Thyroid gland (tissue), 4 donors: ENCODE data around the gene LCN12. TPM values are rescaled to one million over a fixed set of nuclear protein-coding genes. Genes with fewer than 3 reads are reported as not detected.

ENCODE experiments used
- DNase-seq, 2 donors: peaks; one replicate each; pipeline ENCODE4 v3.0.0-alpha.2; 2019
- H3K27ac ChIP-seq, 3 donors: fragments of 200-600 bp; sonication (generic); 1 replicate in 2 of 3; 2 replicates in 1 of 3; pipeline ENCODE4 v1.5.1; 2016 to 2019; ENCODE audit warnings: mild to moderate bottlenecking in 1 of 3, moderate library complexity in 1 of 3
- H3K27me3 ChIP-seq: fragments of 200-600 bp; sonication (generic); one replicate; pipeline ENCODE4 v1.5.1; 2019
- H3K36me3 ChIP-seq, 2 donors: fragments of 200-600 bp; sonication (generic); one replicate each; pipeline ENCODE4 v1.5.1; 2016 to 2019
- H3K4me1 ChIP-seq, 2 donors: fragments of 200-600 bp; sonication (generic); one replicate each; pipeline ENCODE4 v1.5.1; 2017 to 2019
- H3K4me3 ChIP-seq, 3 donors: fragments of 200-600 bp; sonication (generic); replicated peaks in 1 of 3; 1 replicate in 2 of 3; 2 replicates in 1 of 3; pipeline ENCODE4 v1.5.1; 2016; ENCODE audit warnings: mild to moderate bottlenecking in 1 of 3
- H3K9me3 ChIP-seq: fragments of 200-600 bp; sonication (generic); one replicate; pipeline ENCODE4 v1.5.1; 2017
- POLR2A ChIP-seq, 2 donors: fragments of 450-650 bp; IDR thresholded peaks; one replicate each; pipeline ENCODE4 v1.6.1; 2017; ENCODE audit warnings: antibody characterized with exemption in 2 of 2, mild to moderate bottlenecking in 2 of 2, moderate library complexity in 1 of 2
- WGBS, 2 donors: methylation state at CpG; one replicate each; pipeline ENCODE4 v1.1.5; 2017; 5-methylcytosine and 5-hydroxymethylcytosine counted together
- intact Hi-C: fragments of 100-400 bp; cut with DNase I; formaldehyde crosslinking; loops from one replicate; pipeline ENCODE4 v1.15.1; 2023
- total RNA-seq, 4 donors: library from RNA; depleted of rRNA; stranded (reverse); fragments of >200 nt; gene quantifications; one replicate each; pipeline ENCODE4 v1.2.3, GENCODE V29; 2016
- TF ChIP-seq, protein P1 (sequence below), 6 experiments: fragments of 200-600 bp in 3 of 6; fragments of 450-650 bp in 3 of 6; sonication (generic) in 3 of 6; IDR thresholded peaks; one replicate each; pipeline ENCODE4 v1.5.1; 2016 to 2019; ENCODE audit warnings: antibody characterized with exemption in 6 of 6, mild to moderate bottlenecking in 2 of 6, inconsistent platforms in 1 of 6, moderate library complexity in 1 of 6

Gene LCN12
- total RNA-seq, 4 donors from 2014 or later = 24.3 to 85.0 (median 54.0) TPM

- no peak overlapping the region for H3K27ac ChIP-seq
- TF ChIP-seq POLR2A (IDR thresholded peaks at IDR 0.05) = no peak
- TF ChIP-seq, protein P1, sequence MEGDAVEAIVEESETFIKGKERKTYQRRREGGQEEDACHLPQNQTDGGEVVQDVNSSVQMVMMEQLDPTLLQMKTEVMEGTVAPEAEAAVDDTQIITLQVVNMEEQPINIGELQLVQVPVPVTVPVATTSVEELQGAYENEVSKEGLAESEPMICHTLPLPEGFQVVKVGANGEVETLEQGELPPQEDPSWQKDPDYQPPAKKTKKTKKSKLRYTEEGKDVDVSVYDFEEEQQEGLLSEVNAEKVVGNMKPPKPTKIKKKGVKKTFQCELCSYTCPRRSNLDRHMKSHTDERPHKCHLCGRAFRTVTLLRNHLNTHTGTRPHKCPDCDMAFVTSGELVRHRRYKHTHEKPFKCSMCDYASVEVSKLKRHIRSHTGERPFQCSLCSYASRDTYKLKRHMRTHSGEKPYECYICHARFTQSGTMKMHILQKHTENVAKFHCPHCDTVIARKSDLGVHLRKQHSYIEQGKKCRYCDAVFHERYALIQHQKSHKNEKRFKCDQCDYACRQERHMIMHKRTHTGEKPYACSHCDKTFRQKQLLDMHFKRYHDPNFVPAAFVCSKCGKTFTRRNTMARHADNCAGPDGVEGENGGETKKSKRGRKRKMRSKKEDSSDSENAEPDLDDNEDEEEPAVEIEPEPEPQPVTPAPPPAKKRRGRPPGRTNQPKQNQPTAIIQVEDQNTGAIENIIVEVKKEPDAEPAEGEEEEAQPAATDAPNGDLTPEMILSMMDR (IDR thresholded peaks at IDR 0.05) = no peak
- no peaks in the 10 kb centered on the region for H3K27me3 ChIP-seq
- H3K4me3 ChIP-seq = no peak overlapping the region
- H3K9me3 ChIP-seq = no peaks in the 10 kb centered on the region
- no peaks in the 10 kb centered on the region for H3K36me3 ChIP-seq
- intact Hi-C loops = no loop called here
- WGBS, 2 donors = 79 to 86% methylated on average over 17 to 18 of the region's 28 CpGs
- DNase-seq = no peak
- peaks cover 4 to 24% of the 10 kb centered on the region in 2 donors for H3K4me1 ChIP-seq
Observed at GRCh38 chr9:136958898-136959850, 7.1 kb downstream of the LCN12 start.

DNA sequence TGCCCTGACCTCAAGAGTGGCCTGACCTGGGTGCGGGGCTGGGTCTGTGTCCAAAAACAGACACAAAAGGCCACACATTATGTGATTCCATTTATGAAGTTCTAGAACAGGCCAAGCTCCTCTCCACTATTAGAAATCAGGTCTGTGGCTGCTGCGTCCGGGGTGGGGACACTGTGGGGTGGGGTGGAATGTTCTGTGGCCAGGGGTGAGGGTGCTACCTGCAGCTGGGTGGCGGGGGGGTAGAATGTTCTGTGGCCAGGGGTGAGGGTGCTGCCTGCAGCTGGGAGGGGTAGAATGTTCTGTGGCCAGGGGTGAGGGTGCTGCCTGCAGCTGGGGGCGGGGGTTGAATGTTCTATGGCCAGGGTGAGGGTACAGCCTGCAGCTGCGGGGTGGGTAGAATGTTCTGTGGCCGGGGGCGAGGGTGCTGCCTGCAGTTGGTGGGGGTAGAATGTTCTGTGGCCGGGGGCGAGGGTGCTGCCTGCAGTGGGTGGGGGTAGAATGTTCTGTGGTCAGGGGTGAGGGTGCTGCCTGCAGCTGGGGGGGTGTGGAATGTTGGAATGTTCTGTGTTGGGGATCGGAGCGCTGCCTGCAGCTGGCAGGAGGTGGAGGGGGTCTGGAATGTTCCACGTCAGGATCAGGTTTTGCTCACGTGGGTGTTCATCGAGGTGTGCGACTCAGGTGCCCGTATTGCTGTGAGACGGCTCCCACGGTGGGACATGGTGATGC lies 8.3 kb downstream of the LCN12 start:
- WGBS, 2 donors = 69 to 75% methylated on average over 14 to 16 of the region's 19 CpGs
- TF ChIP-seq POLR2A (IDR thresholded peaks at IDR 0.05) = no peak
- TF ChIP-seq, protein P1 (IDR thresholded peaks at IDR 0.05) = no peak
- no peaks in the 10 kb centered on the region for H3K36me3 ChIP-seq
- DNase-seq = peak; percentile 47 to 57
- no peaks in the 10 kb centered on the region for H3K27me3 ChIP-seq
- peaks cover 4 to 23% of the 10 kb centered on the region in 2 donors for H3K4me1 ChIP-seq
- no peak overlapping the region for H3K4me3 ChIP-seq
- H3K9me3 ChIP-seq = no peaks in the 10 kb centered on the region
- intact Hi-C loops = no loop called here
- H3K27ac ChIP-seq = no peak overlapping the region

GRCh38 chr9:136960938-136961275 lies 8.8 kb downstream of the LCN12 start:
- DNase-seq = no peak
- H3K4me1 ChIP-seq = peaks cover 4 to 25% of the 10 kb centered on the region in 2 donors

GRCh38 chr9:136961279-136962065 lies 9.4 kb downstream of the LCN12 start:
- Histone ChIP-seq H3K27ac (no peak overlapping the region), H3K27me3 (no peaks in the 10 kb centered on the region), H3K4me3 (no peak overlapping the region), H3K36me3 (no peaks in the 10 kb centered on the region), H3K4me1 (peaks cover 4 to 30% of the 10 kb centered on the region in 2 donors), H3K9me3 (no peaks in the 10 kb centered on the region)
- intact Hi-C loops = no loop called here
- TF ChIP-seq, protein P1 (IDR thresholded peaks at IDR 0.05) = no peak
- no peak for TF ChIP-seq POLR2A (IDR thresholded peaks at IDR 0.05)
- 76 to 82% methylated on average over 4 to 16 of the region's 23 CpGs for WGBS, 2 donors
- no peak for DNase-seq

More at GRCh38 chr9:136960938-136961275, 8.8 kb downstream of the LCN12 start:
- TF ChIP-seq POLR2A (IDR thresholded peaks at IDR 0.05) = no peak
- TF ChIP-seq, protein P1 (IDR thresholded peaks at IDR 0.05) = no peak
- no peak overlapping the region for H3K4me3 ChIP-seq
- no peaks in the 10 kb centered on the region for H3K36me3 ChIP-seq
- intact Hi-C loops = no loop called here
- WGBS, 2 donors = 77 to 84% methylated on average over 9 to 12 of the region's 15 CpGs
- H3K9me3 ChIP-seq = no peaks in the 10 kb centered on the region
- H3K27ac ChIP-seq = no peak overlapping the region
- no peaks in the 10 kb centered on the region for H3K27me3 ChIP-seq
